ENCODE measurements around the gene PPP1R13B. TPM values are rescaled to one million over a fixed set of nuclear protein-coding genes. Genes with fewer than 3 reads are reported as not detected.

Gene PPP1R13B
- total and polyA plus RNA-seq, 5 donors: 50.1 to 158 (median 109) TPM

DNA sequence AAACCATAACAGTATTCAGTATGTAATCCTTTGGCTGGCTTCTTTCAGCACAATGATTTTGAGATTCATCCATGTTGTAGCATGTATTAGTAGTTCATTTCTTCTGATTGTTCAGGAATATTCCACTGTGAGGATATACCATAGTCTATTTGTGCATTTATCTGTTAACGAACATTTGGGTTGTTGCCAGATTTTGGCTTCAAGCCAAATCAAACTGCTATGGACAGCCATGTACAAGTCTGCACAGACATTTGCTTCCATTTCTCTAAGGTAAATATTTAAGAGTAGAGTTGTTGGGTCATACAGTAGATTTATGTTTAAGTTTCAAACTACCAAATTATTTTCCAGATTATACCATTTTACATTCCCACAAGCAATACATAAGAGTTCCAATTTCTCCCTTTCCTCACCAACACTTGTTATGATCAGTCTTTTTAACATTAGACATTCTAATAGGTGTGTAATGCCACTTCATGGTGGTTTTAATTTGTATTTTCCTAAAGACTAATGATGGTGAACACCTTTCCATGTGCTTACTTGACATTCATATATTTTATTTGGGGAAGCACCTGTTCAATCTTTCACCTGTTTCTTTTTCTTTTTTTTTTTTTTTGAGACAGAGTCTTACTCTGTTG lies 75.2 kb downstream of the PPP1R13B start:
- no peak for DNase-seq
- intact Hi-C loops (cut with DNase I): no loop called here
- no peak for ATAC-seq

DNA sequence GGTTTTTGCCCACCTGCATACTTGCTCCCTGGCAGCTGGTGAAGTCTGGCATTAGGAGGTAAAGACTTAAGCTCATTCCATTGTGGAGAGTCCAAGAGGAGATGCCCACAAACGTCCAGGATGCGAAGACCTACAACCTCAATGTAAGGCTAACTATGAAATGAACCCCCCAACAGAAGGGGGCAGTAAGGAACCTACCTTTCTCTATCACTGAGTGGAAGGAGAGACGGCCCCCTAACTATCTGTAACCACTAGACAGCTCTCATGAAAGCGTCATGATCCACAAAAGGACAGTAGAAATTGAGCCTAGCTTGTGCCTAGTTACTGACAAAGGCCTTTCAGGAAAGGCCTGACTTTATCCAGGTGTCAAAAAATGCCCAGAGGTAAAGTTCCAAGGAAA lies 76.5 kb downstream of the PPP1R13B start:
- Histone ChIP-seq H3K27me3 (ENCODE audit: control insufficient read depth, insufficient read depth) (no peaks in the 10 kb centered on the region), H3K27ac (ENCODE audit: low read length) (no peak overlapping the region), H3K4me1 (ENCODE audit: control insufficient read depth, insufficient read depth, low read length) (no peaks in the 10 kb centered on the region), H3K4me3 (ENCODE audit: low read length) (no peak overlapping the region), H3K9me3 (ENCODE audit: control insufficient read depth, low read length) (no peaks in the 10 kb centered on the region)
- DNase-seq: no peak
- WGBS: 59% methylated on average over 4 of the region's 4 CpGs
- ATAC-seq: no peak
- intact Hi-C loops (cut with DNase I): no loop called here

More for the DNA sequence above, 75.2 kb downstream of the PPP1R13B start:
- WGBS: 45% methylated on average over 1 of the region's 1 CpG
- Histone ChIP-seq H3K4me1 (ENCODE audit: control insufficient read depth, insufficient read depth, low read length) (no peaks in the 10 kb centered on the region), H3K4me3 (ENCODE audit: low read length) (no peak overlapping the region), H3K27ac (ENCODE audit: low read length) (no peak overlapping the region), H3K9me3 (ENCODE audit: control insufficient read depth, low read length) (no peaks in the 10 kb centered on the region), H3K27me3 (ENCODE audit: control insufficient read depth, insufficient read depth) (no peaks in the 10 kb centered on the region)

DNA sequence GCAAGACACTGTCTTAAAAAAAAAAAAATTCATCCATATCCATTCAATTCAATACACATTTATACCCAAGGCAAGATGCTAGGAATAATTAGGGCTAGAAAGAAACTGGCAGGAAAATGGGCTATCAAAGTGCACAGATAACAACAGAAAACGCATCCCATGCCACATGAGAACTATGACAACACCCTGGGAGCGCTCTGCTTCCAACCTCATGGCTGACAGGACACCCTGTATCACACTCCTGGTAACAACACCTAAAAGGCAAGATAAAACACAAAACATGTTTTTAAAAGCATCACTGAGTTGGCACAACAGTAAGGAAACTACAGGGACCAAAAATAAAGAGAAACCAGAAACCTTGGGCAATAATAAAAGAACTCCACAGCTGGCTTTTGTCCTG lies 76.9 kb downstream of the PPP1R13B start:
- ATAC-seq: peak in 1 of 2 donors; percentile 62
- H3K27me3 ChIP-seq (ENCODE audit: control insufficient read depth, insufficient read depth): no peaks in the 10 kb centered on the region
- intact Hi-C loops (cut with DNase I): no loop called here

DNA sequence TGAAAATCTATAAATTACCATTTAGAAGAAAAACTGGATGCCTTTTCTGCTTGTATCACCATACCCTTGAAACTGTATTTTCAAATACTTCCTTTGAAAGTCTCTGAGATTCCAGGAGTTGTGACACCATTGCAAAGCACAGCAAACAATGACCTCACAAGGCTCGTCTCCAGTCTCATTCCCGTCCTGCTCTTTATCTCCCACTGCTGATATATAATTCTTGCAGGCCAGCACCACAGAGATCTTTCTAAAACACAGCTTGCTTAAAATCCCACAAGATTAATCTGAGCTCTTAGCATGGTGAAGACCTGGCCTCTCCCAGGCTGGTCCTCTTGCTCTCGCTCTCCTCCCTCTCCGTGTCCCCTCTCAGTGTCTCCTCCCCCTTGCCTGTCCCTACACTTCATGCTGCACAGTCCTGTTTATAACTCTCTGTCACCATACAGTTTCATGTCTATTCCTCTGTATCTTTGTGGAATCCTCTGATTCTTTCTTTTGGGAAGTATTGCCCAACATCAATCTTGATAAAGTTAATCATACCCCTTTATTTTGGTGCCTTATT lies 80.0 kb downstream of the PPP1R13B start:
- Histone ChIP-seq H3K9me3 (ENCODE audit: control insufficient read depth, low read length) (no peaks in the 10 kb centered on the region), H3K27me3 (ENCODE audit: control insufficient read depth, insufficient read depth) (no peaks in the 10 kb centered on the region), H3K4me3 (ENCODE audit: low read length) (no peak overlapping the region), H3K27ac (ENCODE audit: low read length) (no peak overlapping the region), H3K4me1 (ENCODE audit: control insufficient read depth, insufficient read depth, low read length) (no peaks in the 10 kb centered on the region)
- 44% methylated on average over 4 of the region's 4 CpGs for WGBS
- intact Hi-C loops (cut with DNase I): no loop called here
- ATAC-seq: peak; percentile 47 to 60
- no peak for DNase-seq

More for the DNA sequence above, 76.9 kb downstream of the PPP1R13B start:
- no peaks in the 10 kb centered on the region for H3K4me1 ChIP-seq (ENCODE audit: control insufficient read depth, insufficient read depth, low read length)
- DNase-seq: no peak
- H3K4me3 ChIP-seq (ENCODE audit: low read length): no peak overlapping the region
- H3K9me3 ChIP-seq (ENCODE audit: control insufficient read depth, low read length): no peaks in the 10 kb centered on the region
- no peak overlapping the region for H3K27ac ChIP-seq (ENCODE audit: low read length)
- WGBS: 73% methylated on average over 2 of the region's 2 CpGs

DNA sequence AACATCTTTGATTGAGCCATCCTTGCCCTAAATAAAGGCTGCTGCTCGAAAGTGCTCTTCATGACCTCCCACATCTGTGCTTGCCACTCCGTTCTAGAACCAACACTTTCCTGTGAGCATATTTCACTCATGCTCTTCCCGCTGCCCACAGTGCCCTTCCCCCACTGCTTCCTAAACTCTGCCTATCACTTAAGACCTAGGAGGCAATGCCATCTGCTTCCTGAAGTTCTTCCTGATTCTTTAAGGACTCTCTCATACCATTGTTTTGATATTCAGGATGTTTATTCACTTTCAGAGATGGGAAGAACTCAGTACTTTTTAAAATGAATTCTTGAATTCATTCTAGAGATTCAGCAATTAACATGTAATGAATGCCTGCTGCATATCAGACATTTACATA lies 81.8 kb downstream of the PPP1R13B start:
- Histone ChIP-seq H3K27me3 (ENCODE audit: control insufficient read depth, insufficient read depth) (no peaks in the 10 kb centered on the region), H3K4me1 (ENCODE audit: control insufficient read depth, insufficient read depth, low read length) (no peaks in the 10 kb centered on the region), H3K27ac (ENCODE audit: low read length) (no peak overlapping the region), H3K4me3 (ENCODE audit: low read length) (no peak overlapping the region), H3K9me3 (ENCODE audit: control insufficient read depth, low read length) (no peaks in the 10 kb centered on the region)
- 79% methylated on average over 3 of the region's 3 CpGs for WGBS
- ATAC-seq: no peak
- no peak for DNase-seq
- intact Hi-C loops (cut with DNase I): no loop called here

DNA sequence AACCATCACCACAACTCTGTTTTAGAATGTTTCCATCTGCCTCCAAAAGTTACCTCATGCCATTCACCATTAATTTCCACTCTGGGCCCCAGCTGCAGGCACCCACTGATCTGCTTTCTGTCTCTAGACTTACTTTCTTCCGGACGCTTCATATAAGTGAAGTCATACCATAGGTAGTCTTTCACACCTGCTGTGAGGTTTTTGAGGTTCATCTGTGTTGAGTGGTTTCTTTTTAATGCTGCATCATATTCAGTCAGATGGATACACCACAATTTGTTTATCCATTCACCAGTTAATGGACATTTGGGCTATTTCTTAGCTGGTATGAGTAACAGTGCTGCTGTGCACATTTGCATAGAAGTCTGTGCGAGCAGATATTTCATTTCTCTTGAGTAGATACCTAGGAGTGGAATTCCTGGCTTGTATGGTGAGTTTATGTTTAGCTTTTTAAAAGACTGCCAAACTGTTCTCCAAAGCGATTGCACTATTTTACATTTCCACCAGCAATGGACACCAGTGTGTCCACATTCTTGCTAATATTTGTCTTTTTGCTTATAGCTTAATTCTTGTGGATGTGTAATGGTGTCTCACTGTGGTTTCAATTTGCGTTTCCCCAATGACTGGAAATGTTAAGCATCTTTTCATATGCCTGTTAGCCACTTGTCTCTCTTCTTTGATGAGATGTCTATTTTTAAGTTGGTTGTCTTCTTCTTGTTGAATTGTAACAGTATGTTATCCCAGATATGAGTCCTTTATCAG lies 83.5 kb downstream of the PPP1R13B start:
- no peaks in the 10 kb centered on the region for H3K4me1 ChIP-seq (ENCODE audit: control insufficient read depth, insufficient read depth, low read length)
- H3K27ac ChIP-seq (ENCODE audit: low read length): no peak overlapping the region
- DNase-seq (no peak), ATAC-seq (no peak)
- no peak overlapping the region for H3K4me3 ChIP-seq (ENCODE audit: low read length)
- H3K9me3 ChIP-seq (ENCODE audit: control insufficient read depth, low read length): no peaks in the 10 kb centered on the region
- WGBS: 85% methylated on average over 5 of the region's 5 CpGs
- no peaks in the 10 kb centered on the region for H3K27me3 ChIP-seq (ENCODE audit: control insufficient read depth, insufficient read depth)
- intact Hi-C loops (cut with DNase I): no loop called here

DNA sequence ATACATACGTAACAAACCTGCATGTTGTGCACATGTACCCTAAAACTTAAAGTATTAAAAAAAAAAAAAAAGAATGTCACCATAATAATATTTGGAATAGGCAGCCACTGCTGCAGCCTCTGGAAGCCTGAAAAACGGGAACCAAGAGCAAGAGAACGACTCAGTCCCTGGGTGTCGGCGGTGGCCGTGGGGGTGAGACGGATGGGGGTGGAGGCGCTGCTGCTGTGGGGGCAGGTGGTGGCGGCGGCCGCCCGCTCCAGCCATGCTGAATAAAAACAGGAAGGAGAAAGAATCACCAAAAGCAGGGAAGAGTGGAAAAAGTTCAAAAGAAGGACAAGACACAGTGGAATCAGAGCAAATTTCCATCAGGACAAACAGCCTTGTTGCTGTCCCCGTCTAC lies 84.8 kb downstream of the PPP1R13B start:
- Histone ChIP-seq H3K4me1 (ENCODE audit: control insufficient read depth, insufficient read depth, low read length) (peaks cover 4% of the 10 kb centered on the region), H3K9me3 (ENCODE audit: control insufficient read depth, low read length) (no peaks in the 10 kb centered on the region), H3K4me3 (ENCODE audit: low read length) (no peak overlapping the region), H3K27me3 (ENCODE audit: control insufficient read depth, insufficient read depth) (no peaks in the 10 kb centered on the region), H3K27ac (ENCODE audit: low read length) (no peak overlapping the region)
- no peak for DNase-seq
- intact Hi-C loops (cut with DNase I): no loop called here
- no peak for ATAC-seq
- WGBS: 84% methylated on average over 13 of the region's 13 CpGs

DNA sequence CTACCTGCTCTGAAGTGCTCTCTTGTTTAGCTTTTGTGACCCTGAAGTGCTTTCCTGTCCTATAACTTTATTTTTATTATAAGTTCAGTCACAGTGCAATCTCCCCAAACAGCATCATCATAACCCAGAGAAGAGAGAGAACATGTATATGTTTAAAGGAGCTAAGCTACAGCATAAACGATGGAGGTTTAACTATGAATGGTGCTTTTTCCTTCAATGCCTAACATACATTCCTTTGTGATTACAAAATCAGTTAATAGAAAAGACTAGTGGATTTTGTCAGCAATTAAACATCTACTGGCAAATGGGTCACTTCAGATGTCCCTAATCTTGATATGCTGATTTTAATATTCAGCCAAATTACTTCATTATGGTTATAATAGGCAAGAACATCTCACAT lies 85.3 kb downstream of the PPP1R13B start:
- WGBS: 55% methylated on average over 1 of the region's 1 CpG
- DNase-seq (no peak), ATAC-seq (no peak)
- no peaks in the 10 kb centered on the region for H3K27me3 ChIP-seq (ENCODE audit: control insufficient read depth, insufficient read depth)
- H3K4me1 ChIP-seq (ENCODE audit: control insufficient read depth, insufficient read depth, low read length): peaks cover 4% of the 10 kb centered on the region
- H3K4me3 ChIP-seq (ENCODE audit: low read length): no peak overlapping the region
- intact Hi-C loops (cut with DNase I): no loop called here
- H3K9me3 ChIP-seq (ENCODE audit: control insufficient read depth, low read length): no peaks in the 10 kb centered on the region
- no peak overlapping the region for H3K27ac ChIP-seq (ENCODE audit: low read length)

DNA sequence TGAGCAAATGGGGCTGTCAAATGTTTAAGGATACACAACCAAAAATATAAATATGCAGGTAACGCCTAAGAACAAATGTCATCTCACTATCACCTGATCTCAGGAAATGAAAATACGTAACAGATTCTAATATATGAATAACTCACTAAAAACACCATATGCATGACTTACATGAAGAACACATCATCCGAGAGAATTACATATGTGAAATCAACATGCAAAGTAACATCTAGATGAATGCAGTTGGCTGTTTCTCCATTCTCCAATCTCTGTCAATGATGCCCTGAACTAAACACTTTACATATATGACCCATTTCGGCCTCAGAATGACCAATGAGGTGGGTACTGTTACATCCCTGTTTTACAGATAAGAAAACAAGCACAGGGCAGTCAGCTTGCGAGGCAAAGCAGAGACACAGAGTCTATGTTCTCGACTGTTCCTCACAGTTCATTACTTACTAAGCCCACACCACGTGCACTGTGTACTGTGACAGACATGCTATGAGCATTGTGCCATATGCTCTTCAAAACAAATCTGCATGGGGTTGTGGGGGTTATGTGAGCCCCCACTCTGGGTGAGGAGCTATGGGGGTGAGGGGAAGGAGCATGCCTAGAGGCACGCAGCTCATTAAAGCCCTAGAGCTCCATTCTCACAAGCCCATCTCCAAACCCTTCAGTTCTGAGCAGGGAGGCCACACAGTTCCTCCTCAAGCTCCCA lies 89.2 kb downstream of the PPP1R13B start:
- H3K4me1 ChIP-seq (ENCODE audit: control insufficient read depth, insufficient read depth, low read length): peaks cover 4% of the 10 kb centered on the region
- 90% methylated on average over 8 of the region's 8 CpGs for WGBS
- no peaks in the 10 kb centered on the region for H3K9me3 ChIP-seq (ENCODE audit: control insufficient read depth, low read length)
- H3K4me3 ChIP-seq (ENCODE audit: low read length): no peak overlapping the region
- DNase-seq (no peak), ATAC-seq (peak in 1 of 2 donors; percentile 26)
- H3K27ac ChIP-seq (ENCODE audit: low read length): no peak overlapping the region
- intact Hi-C loops (cut with DNase I): no loop called here
- H3K27me3 ChIP-seq (ENCODE audit: control insufficient read depth, insufficient read depth): no peaks in the 10 kb centered on the region

DNA sequence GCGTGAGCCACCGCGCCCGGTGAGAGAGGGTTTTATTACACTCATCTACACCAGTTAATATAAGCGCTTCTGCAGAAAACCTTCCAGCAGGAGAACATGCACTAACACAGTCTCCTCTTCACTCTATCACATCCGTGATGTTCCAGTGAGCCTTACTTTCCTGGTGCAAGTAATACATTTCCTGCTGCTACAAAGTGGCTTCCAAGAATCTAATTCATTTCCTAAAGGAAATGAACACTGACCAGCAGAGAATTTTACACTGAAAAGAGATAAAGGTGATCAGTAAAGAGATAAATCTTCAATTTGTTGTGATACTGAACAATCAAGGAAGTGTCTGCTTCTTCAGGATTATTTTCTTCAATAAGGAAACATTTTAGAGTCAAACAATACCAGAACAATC lies 92.3 kb downstream of the PPP1R13B start:
- H3K4me1 ChIP-seq (ENCODE audit: control insufficient read depth, insufficient read depth, low read length): peaks cover 4% of the 10 kb centered on the region
- H3K27ac ChIP-seq (ENCODE audit: low read length): no peak overlapping the region
- no peak overlapping the region for H3K4me3 ChIP-seq (ENCODE audit: low read length)
- 78% methylated on average over 6 of the region's 6 CpGs for whole genome bisulfite sequencing
- intact Hi-C loops (cut with DNase I): no loop called here
- DNase-seq: no peak
- no peaks in the 10 kb centered on the region for H3K9me3 ChIP-seq (ENCODE audit: control insufficient read depth, low read length)
- no peak for ATAC-seq
- H3K27me3 ChIP-seq (ENCODE audit: control insufficient read depth, insufficient read depth): no peaks in the 10 kb centered on the region

DNA sequence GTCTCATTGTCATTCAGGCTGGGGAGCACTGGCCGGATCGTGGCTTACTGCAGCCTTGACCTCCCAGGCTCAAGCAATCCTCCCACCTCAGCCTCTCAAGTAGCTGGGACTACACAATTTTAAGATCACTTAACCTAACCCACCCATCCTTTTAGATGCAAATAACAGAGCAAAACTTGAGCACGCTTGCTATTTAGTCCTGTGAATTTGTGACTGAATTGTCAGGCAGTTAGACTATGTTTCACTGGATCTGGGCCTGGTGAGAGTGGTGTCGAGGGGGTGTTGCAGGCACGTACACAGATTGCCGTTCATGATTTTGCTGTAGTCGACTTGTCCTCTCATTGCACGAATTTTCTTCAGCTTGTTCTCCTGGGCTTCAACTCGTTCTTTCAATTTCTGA lies 93.6 kb downstream of the PPP1R13B start:
- WGBS: 77% methylated on average over 9 of the region's 9 CpGs

More for the DNA sequence above, 93.6 kb downstream of the PPP1R13B start:
- Histone ChIP-seq H3K27me3 (ENCODE audit: control insufficient read depth, insufficient read depth) (no peaks in the 10 kb centered on the region), H3K27ac (ENCODE audit: low read length) (no peak overlapping the region), H3K4me3 (ENCODE audit: low read length) (no peak overlapping the region), H3K4me1 (ENCODE audit: control insufficient read depth, insufficient read depth, low read length) (peaks cover 4% of the 10 kb centered on the region), H3K9me3 (ENCODE audit: control insufficient read depth, low read length) (no peaks in the 10 kb centered on the region)
- ATAC-seq: no peak
- DNase-seq: no peak
- intact Hi-C loops (cut with DNase I): no loop called here

All from right cardiac atrium (tissue), 5 donors.